ENCODE data around the gene PATZ1.

- no peak for TF ChIP-seq EP300 (IDR thresholded peaks at IDR 0.05)
- no peak for TF ChIP-seq CTCF (IDR thresholded peaks at IDR 0.05)
These were observed 68.0 kb downstream of the PATZ1 start for GRCh38 chr22:31278151-31278621.

Measured in A549 (cell line).